ES-I3 (cell line): Measurements from ENCODE around the gene GBGT1.
"Not testable (repeated sequence)": the region's sequence is repeated elsewhere in the genome, so short reads cannot be mapped to it uniquely, and the experiment has no call there.

Experiments
- H3K36me3 ChIP-seq: 2 replicates; pipeline ENCODE4 v1.6.1; 2013; ENCODE audit warnings: mild to moderate bottlenecking, low read length, control low read depth, moderate library complexity; ENCODE audit not compliant: insufficient read depth
- H3K4me1 ChIP-seq: 2 replicates; pipeline ENCODE4 v1.6.1; 2013; ENCODE audit warnings: mild to moderate bottlenecking, control low read depth, low read length; ENCODE audit not compliant: insufficient read depth
- H3K9ac ChIP-seq: 2 replicates; pipeline ENCODE4 v1.6.1; 2013; ENCODE audit warnings: low read depth, mild to moderate bottlenecking, low read length, moderate library complexity
- H3K9me3 ChIP-seq: 2 replicates; pipeline ENCODE4 v1.6.1; 2013; ENCODE audit warnings: mild to moderate bottlenecking, low read length, moderate library complexity; ENCODE audit not compliant: control insufficient read depth, insufficient read depth

Gene GBGT1

DNA sequence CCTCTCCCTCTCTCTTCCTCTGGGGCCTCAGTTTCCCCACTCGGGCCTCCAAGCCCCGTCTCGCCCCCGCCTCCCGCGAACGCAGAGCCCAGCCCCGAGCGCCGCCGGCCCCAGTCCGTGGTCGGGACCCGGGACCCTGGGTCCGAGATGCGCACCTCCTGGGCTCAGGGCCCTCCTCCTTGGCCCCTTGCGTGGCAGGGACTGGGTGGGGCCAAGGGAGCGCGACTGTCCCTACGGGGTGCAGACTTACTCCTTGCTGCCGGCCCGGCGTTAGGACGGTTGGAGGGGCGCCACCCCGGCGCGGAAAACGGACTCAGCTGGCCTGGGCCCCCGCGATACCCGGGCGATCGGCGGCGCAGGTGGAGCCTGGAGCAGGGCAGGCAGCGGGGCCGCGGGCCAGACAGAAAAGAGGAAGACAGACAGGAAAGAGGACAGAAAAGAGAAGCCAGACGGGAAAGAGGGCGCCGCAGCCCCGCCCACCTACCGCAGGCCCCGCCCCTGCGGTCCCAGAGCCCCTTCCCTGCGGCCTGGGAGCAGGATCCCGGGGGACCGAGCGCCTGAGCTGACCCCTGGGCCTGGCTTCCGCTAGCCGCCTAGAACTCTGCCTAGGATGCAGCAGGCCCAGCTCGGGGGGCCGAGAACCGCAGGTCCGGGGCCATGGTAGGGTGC, at the start of gene GBGT1:
TSS of gene GBGT1 (minus strand) at position 411 of the 669 bp plus-strand sequence. CDS start 1,502 bp downstream, outside the sequence.
- H3K36me3 ChIP-seq = no peaks in the 10 kb centered on the region
- H3K9ac ChIP-seq = peak within 1 kb of the TSS; percentile 72
- peaks cover 12% of the 10 kb centered on the region for H3K4me1 ChIP-seq
- no peaks in the 10 kb centered on the region for H3K9me3 ChIP-seq

DNA sequence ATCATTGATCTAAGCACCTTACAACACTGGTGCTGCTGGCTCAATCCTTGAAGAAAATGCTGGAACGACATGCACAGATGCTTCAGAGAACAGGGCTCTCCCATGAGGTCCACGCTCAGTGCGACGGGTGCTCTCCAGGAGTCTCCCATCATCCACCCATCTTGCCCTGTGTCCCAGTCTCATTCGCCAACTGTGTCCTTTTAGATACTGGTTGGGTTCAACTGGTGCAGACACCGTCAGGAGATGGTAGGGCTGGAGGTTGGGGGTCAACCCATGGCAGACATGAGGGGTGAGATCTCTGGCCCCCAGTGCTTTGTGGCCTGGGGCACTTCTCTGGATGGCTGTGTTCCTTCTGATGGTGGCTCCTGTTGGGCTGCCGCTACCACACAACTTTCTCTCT, 46.9 kb upstream of the GBGT1 start:
- Histone ChIP-seq H3K9me3 (no peaks in the 10 kb centered on the region; the same call in 1 of the 2 replicates), H3K9ac (no peak overlapping the region), H3K4me1 (no peaks in the 10 kb centered on the region), H3K36me3 (no peaks in the 10 kb centered on the region)

DNA sequence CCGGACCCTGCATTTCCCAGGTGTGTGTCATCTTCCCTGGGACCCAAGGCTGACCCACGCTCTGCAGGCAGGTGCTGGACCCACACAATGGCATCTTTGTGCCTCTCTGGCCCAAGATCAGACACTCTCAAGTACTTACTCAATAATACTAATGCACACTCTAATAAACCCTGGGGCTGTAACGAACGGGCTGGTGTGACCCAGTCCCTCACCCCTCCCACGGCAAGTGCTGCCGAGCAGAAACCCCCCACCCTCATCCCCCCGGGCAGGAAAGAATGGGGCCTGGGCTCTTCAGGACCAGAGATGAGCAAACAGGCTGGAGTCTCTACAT, 46.5 kb upstream of the GBGT1 start:
- H3K4me1 ChIP-seq = no peaks in the 10 kb centered on the region
- H3K9me3 ChIP-seq = no peaks in the 10 kb centered on the region
- H3K36me3 ChIP-seq = no peaks in the 10 kb centered on the region
- no peak overlapping the region for H3K9ac ChIP-seq

DNA sequence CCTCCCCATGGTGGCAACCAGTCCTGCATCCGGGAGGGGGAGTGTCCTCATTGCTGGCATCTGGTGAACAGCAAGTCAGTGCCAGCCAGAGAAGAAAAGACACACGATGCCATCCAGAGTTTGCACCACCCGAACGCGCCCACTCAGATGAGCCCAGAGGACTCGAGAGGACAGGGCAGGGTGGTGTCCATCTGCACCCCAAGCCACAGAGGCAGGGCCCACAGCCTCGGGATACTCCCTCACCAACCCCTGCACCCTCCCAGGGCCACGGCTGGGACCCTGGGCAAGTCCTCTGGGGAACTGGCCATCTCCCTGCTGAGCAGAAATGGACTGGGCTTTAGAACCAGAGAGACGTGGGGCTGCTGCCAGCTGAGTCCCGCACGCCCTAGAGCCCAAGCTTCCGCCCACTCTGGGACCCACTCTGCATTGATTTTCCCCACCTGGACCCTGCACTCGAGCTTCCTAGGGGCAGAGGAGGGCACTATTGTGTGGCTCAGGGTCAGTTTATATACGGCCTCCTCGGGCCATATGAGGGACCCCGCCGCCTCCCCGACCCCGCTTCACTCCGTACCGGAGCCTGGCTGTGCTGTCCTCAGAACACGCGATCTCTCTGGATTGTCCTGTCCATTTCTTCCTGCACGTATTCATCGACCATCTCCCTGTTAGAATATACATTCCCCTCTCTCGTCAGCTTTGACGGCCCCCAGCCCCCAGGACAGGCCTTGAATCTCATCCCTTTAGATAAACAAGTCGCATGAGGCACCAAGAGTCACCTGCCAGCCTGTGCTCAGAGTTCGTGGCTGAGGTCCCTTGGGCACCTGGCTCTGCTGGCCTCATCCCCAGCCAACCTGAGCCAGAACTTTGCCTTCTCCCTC, 45.9 kb upstream of the GBGT1 start:
- H3K9me3 ChIP-seq, H3K36me3 ChIP-seq, H3K9ac ChIP-seq, H3K4me1 ChIP-seq: not testable (repeated sequence)

DNA sequence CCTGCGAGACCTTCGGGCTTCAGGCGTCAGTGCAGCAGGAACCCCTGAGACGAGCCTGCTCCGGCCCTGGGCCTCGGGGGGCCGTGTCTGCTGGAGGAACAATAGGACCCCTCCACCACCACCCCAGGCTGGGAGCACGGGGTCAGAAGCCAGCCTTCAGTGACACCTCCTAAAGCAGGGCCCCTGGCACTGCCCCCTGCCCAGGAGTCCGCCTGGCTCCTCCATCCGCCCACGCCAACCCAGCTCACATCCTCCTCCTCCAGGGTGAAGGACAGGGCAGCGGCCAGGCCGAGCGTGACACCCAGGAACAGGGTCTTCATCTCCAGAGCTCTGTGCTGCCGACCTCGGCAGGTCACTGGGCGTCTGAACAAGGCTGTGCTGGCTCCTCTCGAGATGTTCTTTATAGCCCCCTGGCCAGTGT, 45.2 kb upstream of the GBGT1 start, which contains the start of gene OBP2B:
TSS of gene OBP2B (minus strand) at position 371 of the 421 bp plus-strand sequence. CDS start at position 320, 51 bp downstream.
- H3K36me3 ChIP-seq = not testable (repeated sequence)

DNA sequence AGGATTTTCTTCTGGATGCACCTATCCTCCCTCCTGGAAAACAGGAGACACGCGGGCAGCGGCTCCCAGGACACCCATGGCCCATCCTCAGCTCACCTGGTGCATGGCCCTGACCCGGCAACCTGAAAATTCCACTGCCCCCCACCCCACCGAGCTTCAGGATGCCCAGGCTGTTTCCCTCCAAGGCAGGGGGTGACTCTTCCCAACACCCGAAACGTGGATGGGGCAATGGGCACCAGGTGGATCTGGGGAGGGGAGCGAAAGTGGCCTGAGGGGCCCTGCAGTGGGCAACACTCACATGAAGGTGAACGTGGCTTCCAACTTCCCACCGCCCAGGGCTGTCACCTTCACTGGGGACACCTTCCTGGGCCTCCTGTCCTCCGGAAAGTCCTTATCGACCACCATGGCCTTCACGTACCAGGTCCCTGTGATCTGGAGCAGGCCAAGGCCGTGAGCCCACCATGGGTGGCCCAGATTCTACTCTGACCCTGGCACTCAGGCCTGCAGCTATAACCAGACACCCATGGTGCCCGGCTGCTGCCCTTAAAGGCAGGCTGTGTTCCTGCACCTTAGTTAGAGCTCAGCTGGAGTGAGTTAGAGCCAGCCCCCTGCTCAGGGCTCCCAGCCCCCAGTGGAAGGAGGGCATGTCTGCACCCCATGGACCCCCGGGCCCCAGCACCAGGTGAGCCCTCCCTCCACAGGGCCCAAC, 44.6 kb upstream of the GBGT1 start:
- not testable (repeated sequence) for H3K9me3 ChIP-seq, H3K36me3 ChIP-seq, H3K4me1 ChIP-seq, H3K9ac ChIP-seq

More for the DNA sequence above, 45.2 kb upstream of the GBGT1 start, which contains the start of gene OBP2B:
- H3K9ac ChIP-seq, H3K4me1 ChIP-seq, H3K9me3 ChIP-seq: not testable (repeated sequence)

DNA sequence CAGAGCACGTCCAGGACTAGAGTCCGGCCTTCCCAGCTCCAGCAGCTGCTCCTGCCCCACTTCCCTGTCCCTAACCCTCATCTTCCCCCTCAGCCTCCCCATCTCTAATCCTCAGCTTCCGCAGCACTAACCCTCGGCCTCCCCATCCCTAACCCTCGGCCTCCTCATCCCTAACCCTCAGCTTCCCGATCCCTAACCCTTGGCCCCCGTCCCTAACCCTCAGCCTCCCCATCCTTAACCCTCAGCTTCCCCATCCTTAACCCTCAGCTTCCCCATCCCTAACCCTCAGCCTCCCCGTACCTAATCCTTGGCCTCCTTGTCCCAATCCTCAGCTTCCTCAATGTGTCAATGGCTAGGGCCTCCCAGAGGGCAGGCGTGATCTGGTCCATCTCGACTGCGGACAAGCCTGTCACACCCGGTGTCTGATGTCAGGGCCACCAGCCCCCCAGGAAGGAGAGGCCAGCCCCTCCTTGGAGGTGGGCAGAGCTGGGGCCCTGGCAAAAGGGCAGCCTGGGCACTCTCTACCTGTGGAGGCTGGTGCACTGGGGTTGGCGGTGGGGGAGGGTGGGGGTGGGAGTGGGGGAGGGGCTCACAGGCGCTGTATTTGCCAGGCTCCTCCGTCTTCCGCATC, 43.9 kb upstream of the GBGT1 start:
- Histone ChIP-seq H3K9ac (no peak overlapping the region), H3K9me3 (no peaks in the 10 kb centered on the region), H3K4me1 (no peaks in the 10 kb centered on the region), H3K36me3 (no peaks in the 10 kb centered on the region)

DNA sequence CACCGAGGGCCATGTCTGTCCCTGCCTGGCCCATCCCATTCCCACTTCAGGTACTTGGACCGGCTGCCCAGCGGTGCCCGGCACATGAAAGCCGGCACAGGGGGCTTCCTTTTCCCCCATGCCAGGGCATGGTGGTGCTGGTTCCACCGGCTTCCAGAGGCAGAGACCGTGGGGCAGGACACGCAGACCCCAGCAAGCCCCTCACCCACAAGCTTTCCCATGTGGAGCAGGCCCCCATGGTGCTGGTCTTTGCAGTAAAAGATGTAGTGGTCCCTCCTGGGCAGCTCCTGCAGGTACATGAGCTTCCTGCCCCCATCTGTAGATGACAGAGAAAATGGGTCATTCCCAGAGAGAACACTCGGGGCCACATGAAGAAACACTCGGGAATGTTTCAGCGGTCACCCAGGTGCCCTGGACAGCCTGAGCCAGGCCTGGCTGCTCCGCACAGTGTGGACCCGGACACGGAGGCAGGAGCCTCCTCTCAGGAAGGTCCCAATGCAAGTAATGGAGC, 43.4 kb upstream of the GBGT1 start:
- Histone ChIP-seq H3K9me3 (no peaks in the 10 kb centered on the region), H3K4me1 (no peaks in the 10 kb centered on the region), H3K9ac (no peak overlapping the region), H3K36me3 (no peaks in the 10 kb centered on the region)

DNA sequence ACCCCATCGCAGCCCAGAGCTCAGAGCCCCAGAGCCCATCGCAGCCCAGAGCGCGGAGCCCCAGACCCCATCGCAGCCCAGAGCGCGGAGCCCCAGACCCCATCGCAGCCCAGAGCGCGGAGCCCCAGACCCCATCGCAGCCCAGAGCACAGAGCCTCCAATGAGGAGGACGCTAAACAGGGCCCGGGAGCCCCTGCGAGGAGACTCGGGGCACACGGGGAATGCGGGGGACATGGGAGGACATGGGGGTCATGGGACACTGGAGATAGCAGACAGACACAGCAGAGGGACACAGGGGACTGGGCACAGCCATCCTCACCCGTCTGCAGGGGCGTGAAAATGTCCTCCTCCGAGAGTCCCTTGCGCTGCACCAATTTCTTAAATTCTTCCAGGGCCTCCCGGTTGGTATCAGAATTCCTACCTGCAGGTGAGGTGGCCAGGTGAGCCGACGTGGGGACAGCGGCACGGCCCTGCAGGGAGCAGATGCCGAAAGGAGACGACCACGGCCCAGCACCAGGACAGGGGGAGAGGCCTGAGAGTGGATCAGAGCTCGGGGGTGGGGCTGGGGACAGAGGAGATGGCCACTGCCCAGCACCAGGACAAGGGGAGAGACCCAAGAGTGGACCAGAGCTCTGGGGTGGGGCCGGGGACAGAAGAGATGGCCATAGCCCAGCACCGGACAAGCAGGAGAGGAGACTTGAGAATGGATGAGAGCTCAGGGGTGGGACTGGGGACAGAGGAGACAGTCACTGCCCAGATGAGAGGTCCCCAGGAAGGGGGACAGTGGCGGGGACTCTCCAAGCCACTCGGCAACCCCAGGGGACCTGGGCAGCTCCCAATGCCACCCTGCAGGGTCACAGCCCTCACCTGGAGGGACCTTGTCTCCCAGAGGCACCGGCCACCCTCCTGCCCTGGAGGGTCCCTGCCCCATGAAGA, 42.5 kb upstream of the GBGT1 start:
- H3K9me3 ChIP-seq = no peaks in the 10 kb centered on the region
- no peaks in the 10 kb centered on the region for H3K36me3 ChIP-seq

DNA sequence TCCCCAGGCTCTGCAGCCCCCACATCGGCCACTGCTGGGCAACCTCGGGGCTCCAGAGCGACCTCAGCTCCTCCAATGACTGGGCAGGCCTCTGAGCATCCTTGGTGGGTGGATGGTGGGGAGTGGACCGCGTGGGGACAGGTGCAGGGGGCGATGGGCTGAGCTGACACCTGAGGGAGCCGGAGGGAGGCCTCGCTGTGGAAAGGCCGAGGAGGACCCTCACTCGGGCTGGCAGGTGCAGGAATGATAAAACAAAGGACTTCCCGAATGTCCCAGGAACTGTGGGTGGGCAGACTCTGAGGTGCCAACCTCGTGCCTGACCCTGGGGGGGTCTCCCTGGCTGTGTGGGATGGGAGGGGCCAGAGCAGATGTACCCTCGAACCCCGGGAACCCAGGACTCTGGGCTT, 41.8 kb upstream of the GBGT1 start:
- not testable (repeated sequence) for H3K36me3 ChIP-seq, H3K4me1 ChIP-seq, H3K9ac ChIP-seq, H3K9me3 ChIP-seq

More for the DNA sequence above, 42.5 kb upstream of the GBGT1 start:
- Histone ChIP-seq H3K9ac (no peak overlapping the region), H3K4me1 (no peaks in the 10 kb centered on the region)

DNA sequence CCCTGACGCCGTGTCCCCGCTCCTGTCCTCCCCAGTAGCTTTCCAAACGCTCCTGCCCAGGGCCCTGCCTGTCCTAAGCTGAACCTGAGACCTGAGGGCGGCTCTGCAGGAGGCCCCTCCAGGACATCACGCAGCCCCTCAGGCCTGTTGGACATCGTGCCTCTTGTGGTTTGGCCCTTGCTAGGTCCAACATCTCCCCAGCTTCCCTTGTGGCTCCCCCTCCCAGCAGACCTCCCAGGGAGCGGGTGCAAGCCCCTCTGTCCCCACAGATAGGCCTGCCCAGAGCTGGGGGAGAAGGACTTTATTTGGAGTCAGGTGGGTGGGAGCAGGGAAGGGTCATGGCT, 41.3 kb upstream of the GBGT1 start:
- Histone ChIP-seq H3K36me3 (no peaks in the 10 kb centered on the region), H3K9me3 (no peaks in the 10 kb centered on the region), H3K9ac (no peak overlapping the region), H3K4me1 (no peaks in the 10 kb centered on the region)

DNA sequence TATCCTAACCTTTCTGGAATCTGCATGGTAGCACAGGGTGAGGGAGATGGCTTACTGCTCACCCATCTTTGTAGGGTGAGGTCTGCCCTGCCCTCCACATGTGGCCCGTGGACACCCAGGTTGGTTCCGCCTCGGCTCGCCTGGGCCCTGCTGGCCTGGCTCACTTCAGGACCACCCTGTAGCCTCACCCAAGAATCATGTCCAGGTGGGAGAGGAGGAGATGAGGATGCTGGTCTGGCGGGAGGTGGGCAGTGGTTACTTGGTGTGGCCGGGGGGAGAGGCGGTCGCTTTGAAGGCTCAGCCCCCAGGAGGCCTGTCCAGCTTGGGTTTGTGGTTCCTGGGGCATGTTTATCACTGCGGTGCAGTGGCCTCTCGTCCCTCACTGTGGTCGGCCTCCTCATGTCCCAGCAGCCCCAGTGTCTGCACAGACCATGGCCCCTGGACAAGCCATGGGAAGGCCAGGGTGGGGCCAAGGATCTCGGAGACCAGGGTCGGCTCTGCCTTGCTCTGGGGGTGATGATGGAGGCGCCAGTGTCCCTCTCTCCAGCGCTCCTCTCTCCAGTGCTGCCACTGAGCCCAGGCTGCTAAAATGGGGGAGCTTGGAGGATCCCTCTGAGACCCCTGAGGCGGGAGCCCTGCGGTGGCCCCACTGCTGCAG, 40.8 kb upstream of the GBGT1 start:
- H3K9ac ChIP-seq = no peak overlapping the region
- H3K9me3 ChIP-seq = no peaks in the 10 kb centered on the region
- H3K36me3 ChIP-seq = no peaks in the 10 kb centered on the region
- H3K4me1 ChIP-seq = no peaks in the 10 kb centered on the region

DNA sequence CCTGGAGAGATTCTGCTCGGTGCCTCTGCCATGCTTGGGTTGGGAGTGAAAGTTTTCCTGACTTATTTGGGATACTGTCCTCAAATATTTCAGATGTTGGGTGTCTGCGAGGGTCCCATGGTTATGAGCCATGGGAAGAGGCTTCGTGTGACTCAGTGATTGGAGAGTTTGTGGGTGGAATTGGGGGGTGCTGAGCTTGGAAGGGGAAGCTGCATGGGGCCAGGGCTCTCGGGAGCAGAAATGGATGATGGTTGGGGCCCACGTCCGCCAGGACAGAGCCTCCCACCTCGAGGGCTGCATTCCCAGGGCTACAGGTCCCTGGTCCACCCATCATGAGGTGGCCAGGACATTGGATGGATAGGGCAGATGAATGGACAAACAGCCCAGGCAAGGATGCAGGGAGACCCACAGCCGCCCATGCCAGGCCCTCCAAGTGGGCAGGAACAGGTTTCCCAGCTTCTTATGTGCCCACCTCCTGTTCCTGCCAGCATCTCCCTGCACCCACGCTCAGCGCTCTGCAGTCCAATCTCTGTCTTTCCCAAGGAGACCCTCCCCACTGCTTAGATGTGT, 39.9 kb upstream of the GBGT1 start:
- Histone ChIP-seq H3K9ac (no peak overlapping the region), H3K36me3 (no peaks in the 10 kb centered on the region), H3K9me3 (no peaks in the 10 kb centered on the region), H3K4me1 (no peaks in the 10 kb centered on the region)
